Measurements from ENCODE around the gene AEBP1.

DNA sequence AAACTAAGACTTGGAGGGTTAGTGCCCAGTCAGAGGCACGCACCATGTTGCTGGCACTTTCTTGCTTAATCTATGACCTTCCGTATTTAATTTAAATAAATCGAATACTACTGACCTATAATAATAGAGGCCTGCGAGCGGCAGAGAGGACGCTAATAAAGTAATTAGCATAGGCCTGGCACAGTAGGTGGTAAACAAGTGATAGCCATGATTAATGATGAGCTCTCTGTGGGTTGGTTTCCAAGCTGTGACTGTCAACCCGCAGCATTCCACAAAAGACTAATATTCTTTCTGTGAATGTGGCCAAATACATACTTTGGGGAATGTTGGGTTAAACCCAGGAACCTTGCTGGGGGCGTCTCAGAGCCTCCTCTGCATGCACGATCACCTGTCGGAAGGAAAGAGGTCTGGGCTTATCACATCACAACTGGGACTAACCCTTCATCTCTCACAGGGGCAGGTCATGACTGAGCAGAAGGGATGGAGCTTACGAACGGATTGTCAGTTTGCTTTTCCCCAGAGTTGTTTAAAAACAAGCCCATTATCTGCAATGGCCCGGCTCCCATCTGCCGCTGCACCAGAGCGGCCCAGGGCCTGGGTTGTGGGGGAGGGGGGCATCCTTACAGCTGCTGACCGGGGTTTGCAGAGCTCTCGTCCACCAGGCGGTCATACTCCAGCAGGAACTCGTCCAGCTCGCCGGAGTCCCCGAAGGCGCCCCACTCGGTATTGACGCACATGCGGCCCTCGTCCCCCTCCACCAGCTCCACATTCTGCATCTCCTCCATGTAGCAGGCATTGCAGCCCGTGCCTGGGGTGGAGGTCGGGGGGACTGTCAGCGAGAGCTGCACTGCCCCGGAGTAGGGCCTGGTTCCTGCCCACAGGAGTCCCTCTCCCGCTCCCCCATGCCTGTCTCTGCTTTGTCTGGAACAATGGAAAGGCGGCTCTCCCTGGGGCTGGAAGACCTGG is 43.2 kb downstream of the AEBP1 start:
- TF ChIP-seq, protein P1, sequence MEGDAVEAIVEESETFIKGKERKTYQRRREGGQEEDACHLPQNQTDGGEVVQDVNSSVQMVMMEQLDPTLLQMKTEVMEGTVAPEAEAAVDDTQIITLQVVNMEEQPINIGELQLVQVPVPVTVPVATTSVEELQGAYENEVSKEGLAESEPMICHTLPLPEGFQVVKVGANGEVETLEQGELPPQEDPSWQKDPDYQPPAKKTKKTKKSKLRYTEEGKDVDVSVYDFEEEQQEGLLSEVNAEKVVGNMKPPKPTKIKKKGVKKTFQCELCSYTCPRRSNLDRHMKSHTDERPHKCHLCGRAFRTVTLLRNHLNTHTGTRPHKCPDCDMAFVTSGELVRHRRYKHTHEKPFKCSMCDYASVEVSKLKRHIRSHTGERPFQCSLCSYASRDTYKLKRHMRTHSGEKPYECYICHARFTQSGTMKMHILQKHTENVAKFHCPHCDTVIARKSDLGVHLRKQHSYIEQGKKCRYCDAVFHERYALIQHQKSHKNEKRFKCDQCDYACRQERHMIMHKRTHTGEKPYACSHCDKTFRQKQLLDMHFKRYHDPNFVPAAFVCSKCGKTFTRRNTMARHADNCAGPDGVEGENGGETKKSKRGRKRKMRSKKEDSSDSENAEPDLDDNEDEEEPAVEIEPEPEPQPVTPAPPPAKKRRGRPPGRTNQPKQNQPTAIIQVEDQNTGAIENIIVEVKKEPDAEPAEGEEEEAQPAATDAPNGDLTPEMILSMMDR (conservative IDR thresholded peaks at IDR 0.05; ENCODE audit: low read length): no peak
- TF ChIP-seq EZH2phosphoT487 (IDR thresholded peaks at IDR 0.05; ENCODE audit: borderline replicate concordance): no peak

Data from Loucy (cell line).